ENCODE results near the gene MYH10.

DNA sequence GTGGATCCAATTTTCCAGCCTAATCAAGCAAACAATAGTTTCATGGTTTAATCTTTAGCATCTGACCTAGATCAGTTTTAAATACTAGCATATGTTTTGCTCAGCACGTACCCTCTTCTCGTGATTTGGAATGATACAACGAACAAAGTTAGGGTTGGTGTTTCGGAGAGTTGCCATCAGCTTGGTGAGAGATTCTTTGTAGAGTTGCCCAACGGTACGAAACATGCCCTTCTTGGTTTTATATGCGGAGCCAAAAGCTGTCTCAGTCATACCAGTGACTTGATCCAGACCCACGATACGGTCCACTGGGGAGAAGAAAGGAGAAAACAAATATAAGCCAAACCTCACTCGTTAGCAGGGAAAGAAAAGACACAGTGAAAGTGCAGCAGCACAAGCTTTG is 109.5 kb downstream of the MYH10 start:
- no peak for TF ChIP-seq EZH2phosphoT487 (IDR thresholded peaks at IDR 0.05; ENCODE audit: insufficient read depth, low read depth)
- TF ChIP-seq EZH2 (IDR thresholded peaks at IDR 0.05; ENCODE audit: insufficient read depth, poor library complexity, severe bottlenecking): no peak
